ENCODE measurements around the gene LAIR2. TPM values are rescaled to one million over a fixed set of nuclear protein-coding genes. Genes with fewer than 3 reads are reported as not detected.

Gene LAIR2
- total RNA-seq, 1 experiment from 2014 or later, result not detected

GRCh38 chr19:54551293-54551692, 48.7 kb downstream of the LAIR2 start:
- CTCF ChIA-PET, result no interaction called here
- no peaks in the 10 kb centered on the region for H3K79me2 ChIP-seq (ENCODE audit: insufficient read depth, low read length)
- peaks cover 19% of the 10 kb centered on the region for H3K27me3 ChIP-seq (ENCODE audit: insufficient read depth, low read length)
- H4K20me1 ChIP-seq (ENCODE audit: insufficient read depth), result no peaks in the 10 kb centered on the region
- H3K4me3 ChIP-seq (replicated peaks in 1 of 2; ENCODE audit: low read depth in 1 of 2, low read length in 2 of 2), result no peak overlapping the region
- BruUV-seq (replicated peaks), result no TSS peak
- no peaks in the 10 kb centered on the region for H3K36me3 ChIP-seq (ENCODE audit: control insufficient read depth in 1 of 2, insufficient read depth in 2 of 2, low read length in 2 of 2)
- H3K4me1 ChIP-seq (ENCODE audit: control insufficient read depth in 1 of 2, insufficient read depth in 2 of 2, low read length in 2 of 2), result no peaks in the 10 kb centered on the region
- H2AFZ ChIP-seq (ENCODE audit: low read depth, low read length, poor library complexity, severe bottlenecking), result no peak overlapping the region
- no peak overlapping the region for H3K9ac ChIP-seq (ENCODE audit: low read length)
- H3K9me2 ChIP-seq (ENCODE audit: insufficient read depth), result no peaks in the 10 kb centered on the region
- RAD21 ChIA-PET (ENCODE audit: low non-redundant PET in 1 of 2, low total read pairs in 2 of 2, uncharacterized antibody in 2 of 2, unreplicated experiment in 2 of 2), result no interaction called here
- DNase-seq (ENCODE audit: low read depth, low spot score), result no peak
- no peak overlapping the region for H3K4me2 ChIP-seq (ENCODE audit: low read length)
- no peak for ATAC-seq
- intact Hi-C loops (cut with micrococcal nuclease), result no loop called here
- POLR2A ChIA-PET, result no interaction called here
- TF ChIP-seq YY1 (IDR thresholded peaks at IDR 0.05; ENCODE audit: extremely low read depth, insufficient replicate concordance, low read depth, low read length), result no peak
- no peak for TF ChIP-seq RAD21 (IDR thresholded peaks at IDR 0.05; ENCODE audit: low read depth)
- TF ChIP-seq ZBTB33 (IDR thresholded peaks at IDR 0.05; ENCODE audit: extremely low read depth, insufficient replicate concordance, low read length), result no peak
- no peaks in the 10 kb centered on the region for H3K9me3 ChIP-seq (ENCODE audit: control insufficient read depth in 1 of 2, insufficient read depth in 1 of 2, low read depth in 1 of 2, low read length in 2 of 2)
- no peak overlapping the region for H3K27ac ChIP-seq (ENCODE audit: low read depth, low read length)

DNA sequence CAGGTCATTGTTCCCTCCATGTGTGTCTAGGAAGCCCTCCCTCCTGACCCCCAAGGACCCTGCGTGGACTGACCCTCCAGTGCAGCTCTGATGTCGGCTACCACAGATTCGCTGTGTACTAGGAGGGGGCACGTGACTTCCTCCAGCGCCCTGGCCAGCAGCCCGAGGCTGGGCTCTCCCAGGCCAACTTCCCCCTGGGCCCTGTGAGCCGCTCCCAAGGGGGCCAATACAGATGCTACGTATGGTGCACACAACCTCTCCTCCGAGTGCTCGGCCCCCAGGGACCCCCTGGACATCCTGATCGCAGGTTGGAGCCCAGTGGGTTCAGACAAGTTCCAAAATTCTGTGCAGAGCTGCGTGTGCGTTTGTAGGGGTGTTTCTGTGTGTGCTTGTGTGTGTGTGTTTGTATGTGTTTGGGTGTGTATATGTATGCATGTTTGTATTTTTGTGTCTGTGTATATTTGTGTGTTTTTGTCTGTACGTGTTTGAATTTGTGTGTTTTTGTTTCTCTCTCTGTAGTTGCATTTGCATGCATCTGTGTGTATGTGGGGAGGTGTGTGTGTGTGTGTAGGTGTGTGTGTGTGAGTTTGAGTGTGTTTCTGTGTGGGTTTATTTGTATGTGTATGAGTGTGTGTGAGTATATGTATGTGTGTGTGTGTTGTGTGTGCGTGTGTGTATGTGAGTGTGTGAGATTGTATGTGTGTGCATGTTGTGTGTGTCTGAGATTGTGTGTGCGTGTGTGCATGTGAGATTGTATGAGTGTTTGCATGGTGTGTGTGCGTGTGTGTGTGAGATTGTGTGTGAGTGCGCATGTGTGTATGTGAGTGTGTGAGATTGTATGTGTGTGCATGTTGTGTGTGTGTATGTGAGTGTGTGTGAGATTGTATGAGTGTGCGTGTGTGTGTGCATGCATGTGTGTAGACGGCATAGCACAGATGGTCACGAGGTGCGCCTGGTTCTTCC, 49.6 kb downstream of the LAIR2 start:
- intact Hi-C loops (cut with micrococcal nuclease), result no loop called here
- Histone ChIP-seq H3K27ac (ENCODE audit: low read depth, low read length) (no peak overlapping the region), H3K4me2 (ENCODE audit: low read length) (no peak overlapping the region), H3K4me1 (ENCODE audit: control insufficient read depth in 1 of 2, insufficient read depth in 2 of 2, low read length in 2 of 2) (no peaks in the 10 kb centered on the region), H2AFZ (ENCODE audit: low read depth, low read length, poor library complexity, severe bottlenecking) (no peak overlapping the region), H3K27me3 (ENCODE audit: insufficient read depth, low read length) (peaks cover 11% of the 10 kb centered on the region), H4K20me1 (ENCODE audit: insufficient read depth) (no peaks in the 10 kb centered on the region), H3K79me2 (ENCODE audit: insufficient read depth, low read length) (no peaks in the 10 kb centered on the region), H3K4me3 (replicated peaks in 1 of 2; ENCODE audit: low read depth in 1 of 2, low read length in 2 of 2) (no peak overlapping the region), H3K9ac (ENCODE audit: low read length) (no peak overlapping the region), H3K9me3 (ENCODE audit: control insufficient read depth in 1 of 2, insufficient read depth in 1 of 2, low read depth in 1 of 2, low read length in 2 of 2) (no peaks in the 10 kb centered on the region), H3K36me3 (ENCODE audit: control insufficient read depth in 1 of 2, insufficient read depth in 2 of 2, low read length in 2 of 2) (no peaks in the 10 kb centered on the region), H3K9me2 (ENCODE audit: insufficient read depth) (no peaks in the 10 kb centered on the region)
- BruUV-seq (replicated peaks), result no TSS peak
- ATAC-seq (no peak), DNase-seq (ENCODE audit: low read depth, low spot score) (no peak)
- TF ChIP-seq ZBTB33 (IDR thresholded peaks at IDR 0.05; ENCODE audit: extremely low read depth, insufficient replicate concordance, low read length), result no peak
- no peak for TF ChIP-seq TCF7L2 (IDR thresholded peaks at IDR 0.05; ENCODE audit: borderline replicate concordance, extremely low read depth, insufficient read depth, insufficient read length)
- no peak for TF ChIP-seq SP1 (IDR thresholded peaks at IDR 0.05; ENCODE audit: low read depth)
- TF ChIP-seq RAD21 (IDR thresholded peaks at IDR 0.05; ENCODE audit: low read depth), result no peak
- TF ChIP-seq EZH2phosphoT487 (IDR thresholded peaks at IDR 0.05; ENCODE audit: borderline replicate concordance), result no peak
- no peak for TF ChIP-seq ZFX (IDR thresholded peaks at IDR 0.05)
- no peak for TF ChIP-seq CEBPB (IDR thresholded peaks at IDR 0.05; ENCODE audit: low read depth)
- no peak for TF ChIP-seq POLR2AphosphoS5 (IDR thresholded peaks at IDR 0.05; ENCODE audit: low read depth, low read length)
- TF ChIP-seq ELF1 (IDR thresholded peaks at IDR 0.05; ENCODE audit: borderline replicate concordance, low read depth), result no peak
- TF ChIP-seq POLR2A (IDR thresholded peaks at IDR 0.05; ENCODE audit: borderline replicate concordance, extremely low read depth, insufficient read depth, insufficient read length), result no peak
- TF ChIP-seq ZNF274 (IDR thresholded peaks at IDR 0.05; ENCODE audit: low read depth, low read length), result no peak
- TF ChIP-seq SRF (IDR thresholded peaks at IDR 0.05; ENCODE audit: low read depth), result no peak
- TF ChIP-seq JUND (IDR thresholded peaks at IDR 0.05), result no peak
- ChIA-PET CTCF (no interaction called here), RAD21 (ENCODE audit: low non-redundant PET in 1 of 2, low total read pairs in 2 of 2, uncharacterized antibody in 2 of 2, unreplicated experiment in 2 of 2) (no interaction called here), POLR2A (no interaction called here)

Measured in HCT116 (cell line).